Measurements from ENCODE around the gene HDAC8. TPM values are rescaled to one million over a fixed set of nuclear protein-coding genes. Genes with fewer than 3 reads are reported as not detected.

The HDAC8 gene
- polyA plus RNA-seq, 3 donors: 12.2 to 27.8 (median 14.9) TPM

Other genes starting within 250 kb of the HDAC8 start
- gene PHKA1, start 141.5 kb upstream of the HDAC8 start, polyA plus RNA-seq: 1 to 10 TPM; 2.3 to 5.2 (median 2.8) TPM
- under 1 TPM in 2 of 3 donors, not detected in 1; 0.07 to 0.94 TPM for gene DMRTC1B, start 204.0 kb upstream of the HDAC8 start, polyA plus RNA-seq
- not detected for gene FAM236B, start 209.8 kb upstream of the HDAC8 start, polyA plus RNA-seq
- not detected for gene FAM236D, start 235.4 kb upstream of the HDAC8 start, polyA plus RNA-seq